NCI-H2107 (cell line): ENCODE measurements around the gene GPX6.
"Not testable (repeated sequence)": the region's sequence is repeated elsewhere in the genome, so short reads cannot be mapped to it uniquely, and the experiment has no call there.

Source experiments
- DNase-seq: peaks from one replicate; lab custom pipeline; 2025; lab: John Stamatoyannopoulos, UW

The GPX6 gene

DNA sequence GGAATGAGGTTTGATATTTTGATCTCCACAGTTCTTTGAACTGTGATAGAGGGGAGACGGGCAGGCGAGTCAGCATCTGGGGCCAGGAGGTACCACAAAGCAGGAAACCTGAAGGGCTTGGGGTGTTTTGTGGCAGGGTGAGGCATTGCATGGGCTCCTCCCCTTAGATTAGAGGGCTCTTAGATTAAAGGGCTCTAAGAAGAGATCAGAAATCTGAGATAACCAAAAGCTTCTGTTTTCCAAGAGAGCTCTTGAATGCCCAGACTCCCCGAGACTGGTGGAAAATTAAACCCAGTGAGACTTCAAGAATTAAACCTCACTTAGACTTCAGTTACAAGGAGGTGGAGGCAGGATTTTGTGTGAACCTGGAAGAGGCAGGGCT lies 7.6 kb upstream of the GPX6 start:
- no peak for DNase-seq

- no peak for DNase-seq
These were observed 7.1 kb upstream of the GPX6 start for GRCh38 chr6:28522594-28523240.

DNA sequence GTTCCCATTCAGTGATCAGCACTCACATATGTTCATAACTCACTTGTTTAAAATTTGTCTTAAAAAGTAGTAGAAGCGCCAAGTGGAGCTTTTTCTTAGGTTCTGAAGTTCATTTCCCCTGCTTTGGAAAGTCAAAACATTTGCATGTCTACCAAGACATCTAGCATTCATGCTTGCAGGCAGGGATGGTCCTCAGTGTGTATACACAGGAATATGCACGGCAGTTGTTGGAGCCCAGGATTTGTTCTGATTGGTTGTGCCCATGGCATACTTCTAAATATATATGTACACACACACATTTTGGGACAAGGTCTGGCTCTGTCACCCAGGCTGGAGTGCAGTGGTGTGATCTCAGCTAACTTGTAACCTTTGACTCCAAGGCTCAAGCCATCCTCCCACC lies 2.4 kb upstream of the GPX6 start:
- no peak for DNase-seq

DNA sequence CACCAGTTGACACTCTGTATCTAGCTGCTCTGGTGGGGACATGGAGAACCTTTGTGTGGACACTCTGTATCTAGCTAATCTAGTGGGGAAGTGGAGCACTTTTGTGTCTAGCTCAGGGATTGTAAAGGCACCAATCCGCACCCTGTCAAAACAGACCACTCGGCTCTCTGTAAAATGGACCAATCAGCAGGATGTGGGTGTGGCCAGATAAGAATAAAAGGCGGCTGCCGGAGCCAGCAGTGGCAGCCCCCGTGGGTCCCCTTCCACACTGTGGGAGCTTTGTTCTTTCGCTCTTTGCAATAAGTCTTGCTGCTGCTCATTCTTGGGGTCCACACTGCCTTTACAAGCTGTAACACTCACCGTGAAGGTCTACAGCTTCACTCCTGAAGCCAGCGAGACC lies 3.2 kb downstream of the GPX6 start:
- DNase-seq, result not testable (repeated sequence)

DNA sequence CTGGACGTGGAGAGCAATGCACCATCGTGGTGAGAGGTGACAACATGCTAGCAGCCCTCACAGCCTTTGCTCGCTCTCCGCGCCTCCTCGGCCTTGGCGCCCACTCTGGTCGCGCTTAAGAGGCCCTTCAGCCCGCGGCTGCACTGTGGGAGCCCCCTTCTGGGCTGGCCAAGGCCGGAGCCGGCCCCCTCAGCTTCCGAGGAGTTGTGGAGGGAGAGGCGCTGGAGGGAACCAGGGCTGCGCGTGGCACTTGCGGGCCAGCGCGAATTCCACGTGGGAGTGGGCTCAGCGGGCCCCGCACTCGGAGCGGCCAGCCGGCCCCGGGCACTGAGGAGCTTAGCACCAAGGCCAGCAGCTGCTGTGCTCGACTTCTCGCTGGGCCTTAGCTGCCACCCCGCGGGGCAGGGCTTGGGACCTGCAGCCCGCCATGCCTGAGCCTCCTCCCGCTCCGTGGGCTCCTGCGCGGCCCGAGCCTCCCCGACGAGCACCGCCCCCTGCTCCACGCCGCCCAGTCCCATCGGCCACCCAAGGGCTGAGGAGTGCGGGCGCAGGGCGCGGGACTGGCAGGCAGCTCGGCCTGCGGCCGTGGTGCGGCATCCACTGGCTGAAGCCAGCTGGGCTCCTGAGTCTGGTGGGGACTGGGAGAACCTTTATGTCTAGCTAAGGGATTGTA lies 3.8 kb downstream of the GPX6 start:
- DNase-seq, result no peak

- DNase-seq, result no peak
These were observed 8.7 kb downstream of the GPX6 start for GRCh38 chr6:28506807-28507475.

GRCh38 chr6:28505733-28506132 lies 9.9 kb downstream of the GPX6 start:
- DNase-seq, result no peak

DNA sequence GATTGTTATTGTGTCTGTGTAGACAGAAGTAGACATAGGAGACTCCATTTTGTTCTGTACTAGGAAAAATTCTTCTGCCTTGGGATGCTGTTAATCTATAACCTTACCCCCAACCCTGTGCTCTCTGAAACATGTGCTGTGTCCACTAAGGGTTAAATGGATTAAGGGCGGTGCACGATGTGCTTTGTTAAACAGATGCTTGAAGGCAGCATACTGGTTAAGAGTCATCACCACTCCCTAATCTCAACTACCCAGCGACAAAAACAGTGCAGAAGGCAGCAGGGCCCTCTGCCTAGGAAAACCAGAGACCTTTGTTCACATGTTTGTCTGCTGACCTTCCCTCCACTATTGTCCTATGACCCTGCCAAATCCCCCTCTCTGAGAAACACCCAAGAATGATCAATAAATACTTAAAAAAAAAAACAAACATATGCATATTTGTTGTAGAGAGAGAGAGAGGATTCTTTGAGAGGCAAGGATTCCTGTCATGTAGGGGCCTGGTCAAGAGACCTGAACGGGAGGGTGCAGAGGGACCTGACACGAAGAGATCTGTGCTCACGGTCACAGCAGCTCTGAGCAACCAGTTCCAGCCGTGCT lies 12.8 kb downstream of the GPX6 start:
- DNase-seq, result not testable (repeated sequence)

DNA sequence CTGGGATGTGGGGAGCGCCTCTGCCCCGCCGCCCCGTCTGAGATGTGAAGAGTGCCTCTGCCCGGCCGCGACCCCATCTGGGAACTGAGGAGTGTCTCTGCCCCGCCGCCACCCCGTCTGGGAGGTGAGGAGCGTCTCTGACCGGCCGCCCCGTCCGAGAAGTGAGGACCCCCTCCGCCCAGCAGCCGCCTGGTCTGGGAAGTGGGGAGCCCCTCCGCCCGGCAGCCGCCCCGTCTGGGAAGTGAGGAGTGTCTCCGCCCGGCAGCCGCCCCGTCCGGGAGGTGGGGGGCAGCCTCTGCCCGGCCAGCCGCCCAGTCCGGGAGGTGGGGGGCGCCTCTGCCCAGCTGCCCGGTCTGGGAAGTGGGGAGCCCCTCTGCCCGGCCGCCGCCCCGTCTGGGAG lies 13.5 kb downstream of the GPX6 start:
- not testable (repeated sequence) for DNase-seq

DNA sequence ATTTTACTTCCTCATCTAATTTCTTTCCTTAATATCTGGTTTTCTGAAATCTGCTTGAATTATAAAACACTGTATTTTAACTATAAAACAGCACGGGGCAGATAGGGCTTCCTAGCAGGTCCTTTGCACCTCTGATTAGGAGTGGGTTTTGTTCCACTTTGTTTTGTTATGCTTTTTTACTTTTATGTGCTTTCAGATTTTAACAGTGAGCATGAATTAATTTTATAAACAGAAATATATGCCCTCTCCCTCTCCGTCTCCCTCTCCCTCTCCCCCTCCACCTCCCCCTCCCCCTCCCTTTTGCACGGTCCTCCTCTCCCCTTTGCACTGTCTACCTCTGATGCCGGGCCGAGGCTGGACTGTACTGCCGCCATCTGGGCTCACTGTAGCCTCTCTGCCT lies 14.3 kb downstream of the GPX6 start:
- DNase-seq, result no peak

DNA sequence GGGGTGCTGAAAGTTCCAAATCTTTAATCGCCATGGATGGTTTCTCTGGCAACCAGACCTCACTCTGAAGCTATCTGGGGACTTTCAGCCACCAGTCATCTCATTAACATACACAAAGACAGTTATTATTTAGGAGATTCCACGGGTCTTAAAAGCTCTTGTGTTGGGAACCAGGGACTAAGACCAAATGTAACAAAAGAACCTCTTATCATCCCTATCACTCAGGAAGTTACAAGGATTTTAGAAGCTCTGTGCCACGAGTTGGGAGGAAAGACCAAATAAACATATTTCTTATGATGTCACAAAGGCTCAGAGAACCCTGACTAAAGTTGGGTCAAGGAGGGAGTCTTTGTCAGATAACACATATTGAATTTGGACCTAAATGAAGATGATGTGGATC lies 17.7 kb downstream of the GPX6 start:
- DNase-seq, result no peak

- no peak for DNase-seq
These were observed 18.3 kb downstream of the GPX6 start for GRCh38 chr6:28497306-28497705.

DNA sequence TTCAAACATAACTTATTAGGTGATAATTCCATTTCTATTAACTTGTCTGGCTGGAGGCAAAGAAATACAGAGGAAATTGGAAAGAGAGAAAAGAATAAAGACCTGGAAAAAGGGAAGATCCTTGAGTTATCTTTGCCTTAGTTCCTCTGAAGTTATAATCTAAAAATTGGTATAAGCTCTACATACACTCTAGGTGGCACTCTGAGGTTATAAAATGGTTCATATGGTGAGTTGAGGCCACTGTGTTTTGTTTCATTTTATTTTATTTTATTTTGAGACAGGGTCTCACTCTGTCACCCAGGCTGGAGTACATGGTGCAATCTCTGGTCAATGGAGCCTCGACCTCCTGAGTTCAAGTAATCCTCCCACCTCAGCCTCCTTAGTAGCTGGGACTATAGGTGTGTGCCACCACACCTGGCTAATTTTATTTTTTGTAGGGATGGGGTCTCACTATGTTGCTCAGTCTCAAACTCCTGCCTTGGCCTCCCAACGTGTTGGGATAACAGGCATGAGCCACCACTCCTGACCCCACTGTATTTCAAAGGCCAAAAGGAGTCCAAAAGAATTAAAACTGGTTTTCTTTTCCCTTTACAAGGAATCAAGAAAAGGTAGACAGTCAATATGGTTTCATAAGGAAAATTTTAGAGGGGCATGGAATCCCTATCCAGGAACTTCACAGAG lies 19.4 kb downstream of the GPX6 start:
- DNase-seq, result no peak

- no peak for DNase-seq
These were observed 23.6 kb downstream of the GPX6 start for GRCh38 chr6:28491984-28492317.

- no peak for DNase-seq
These were observed 25.2 kb downstream of the GPX6 start for GRCh38 chr6:28490205-28490890.

DNA sequence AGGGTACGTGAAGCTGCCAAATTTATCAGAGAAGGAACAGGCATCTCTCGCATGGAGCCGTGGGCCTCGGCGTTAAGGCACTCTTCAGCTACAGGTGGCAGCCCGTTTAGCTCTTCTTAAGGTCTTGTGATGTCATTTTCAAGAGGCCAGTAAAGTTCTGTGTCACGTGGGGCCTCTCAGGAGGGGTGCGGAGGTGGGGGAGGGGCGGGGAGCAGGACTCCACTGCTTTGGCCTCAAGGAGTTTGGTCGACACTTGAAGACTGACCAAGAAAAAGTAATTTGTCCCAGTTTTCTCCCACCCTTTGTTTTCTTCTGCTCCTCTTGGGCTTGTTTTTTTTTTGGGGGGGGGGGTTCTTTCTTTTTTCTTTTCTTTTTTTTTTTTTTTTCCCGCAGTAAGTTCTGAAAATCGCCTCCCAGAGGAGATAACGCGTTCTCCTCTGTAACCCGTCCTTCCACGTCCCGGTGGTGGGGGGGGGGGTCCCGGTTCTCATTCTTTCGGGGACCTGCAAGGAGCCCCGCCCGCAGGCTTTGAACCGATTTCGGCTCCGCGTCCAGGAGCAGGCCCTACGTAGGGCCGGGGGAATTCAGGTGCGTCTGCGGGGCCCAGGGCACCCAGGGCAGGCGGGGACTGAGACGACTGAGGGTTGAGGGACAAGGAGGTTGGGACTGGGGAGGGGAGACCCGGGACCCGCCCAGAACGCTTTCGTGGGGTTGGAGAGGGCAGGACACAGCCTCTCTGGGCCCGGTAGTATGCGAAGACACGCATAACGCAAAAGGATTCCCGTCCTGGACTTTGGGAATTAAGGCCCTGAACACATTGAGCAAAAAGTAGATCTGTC lies 26.0 kb downstream of the GPX6 start:
- no peak for DNase-seq

DNA sequence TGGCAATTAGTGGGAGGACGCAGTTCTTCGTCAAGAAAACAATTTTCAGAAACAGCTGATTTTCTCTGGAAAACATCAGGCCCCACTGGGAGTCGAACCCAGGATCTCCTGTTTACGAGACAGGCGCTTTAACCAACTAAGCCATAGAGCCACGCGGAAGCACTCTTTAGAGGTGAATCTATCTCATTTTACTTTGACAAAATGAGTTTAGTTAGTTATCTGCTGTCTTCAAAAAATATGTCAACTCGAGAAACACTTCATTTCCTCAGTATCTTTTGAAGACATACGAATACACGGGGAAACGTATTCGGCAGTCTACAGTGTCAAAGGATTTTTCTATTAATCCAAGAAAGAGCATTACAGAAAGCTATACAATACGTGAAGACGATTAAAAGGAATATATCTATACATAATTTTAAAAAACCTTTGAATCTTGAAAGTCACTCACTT lies 26.7 kb downstream of the GPX6 start:
- no peak for DNase-seq

DNA sequence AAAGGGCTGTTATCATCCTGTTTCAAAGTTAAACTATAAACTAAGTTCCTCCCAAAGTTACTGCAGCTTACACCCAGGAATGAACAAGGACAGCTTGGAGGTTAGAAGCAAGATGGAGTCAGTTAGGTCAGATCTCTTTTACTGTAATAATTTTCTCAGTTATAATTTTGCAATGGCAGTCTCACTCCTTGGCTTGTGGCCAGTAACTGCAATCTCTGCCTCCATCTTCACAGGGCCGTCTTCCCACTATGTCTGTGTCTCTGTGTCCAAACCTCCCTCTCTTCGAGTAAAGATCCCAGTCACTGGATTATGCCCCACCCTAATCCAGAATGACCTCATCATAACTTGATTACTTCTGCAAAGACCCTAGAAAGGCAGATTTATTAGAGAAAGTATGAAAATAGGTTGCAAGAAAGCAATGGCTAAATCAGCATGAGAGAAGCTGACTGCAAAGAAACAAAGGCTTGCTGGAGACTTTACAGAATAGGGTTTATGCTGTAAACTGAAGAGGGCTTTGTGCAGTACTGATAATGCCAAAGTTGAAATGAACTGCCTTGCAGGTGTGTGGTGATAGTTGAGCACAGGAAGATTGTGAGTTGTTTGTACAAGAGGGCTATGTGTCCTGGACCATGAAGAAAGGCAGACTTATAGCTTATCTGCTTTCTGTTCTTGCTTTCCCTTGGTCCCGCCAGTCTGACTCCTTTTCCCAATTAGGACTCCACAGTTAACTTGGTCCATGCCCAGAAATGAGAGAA lies 28.4 kb downstream of the GPX6 start:
- no peak for DNase-seq

DNA sequence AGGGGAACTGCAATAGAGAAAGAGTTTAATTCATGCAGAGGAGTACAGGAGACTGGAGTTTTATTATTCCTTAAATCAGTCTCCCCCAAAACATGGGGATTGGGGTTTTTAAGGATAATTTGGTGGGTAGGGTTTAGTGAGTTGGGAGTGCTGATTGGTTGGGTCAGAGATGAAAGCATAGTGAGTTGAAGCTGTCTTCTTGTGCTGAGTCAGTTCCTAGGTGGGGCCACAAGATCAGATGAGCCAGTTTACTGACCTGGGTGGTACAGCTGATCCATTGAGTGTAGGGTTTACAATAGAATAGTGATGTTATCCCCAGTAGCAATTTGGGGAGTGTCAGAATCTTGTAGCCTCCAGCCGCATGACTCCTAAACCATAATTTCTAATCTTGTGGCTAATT lies 29.1 kb downstream of the GPX6 start:
- no peak for DNase-seq

DNA sequence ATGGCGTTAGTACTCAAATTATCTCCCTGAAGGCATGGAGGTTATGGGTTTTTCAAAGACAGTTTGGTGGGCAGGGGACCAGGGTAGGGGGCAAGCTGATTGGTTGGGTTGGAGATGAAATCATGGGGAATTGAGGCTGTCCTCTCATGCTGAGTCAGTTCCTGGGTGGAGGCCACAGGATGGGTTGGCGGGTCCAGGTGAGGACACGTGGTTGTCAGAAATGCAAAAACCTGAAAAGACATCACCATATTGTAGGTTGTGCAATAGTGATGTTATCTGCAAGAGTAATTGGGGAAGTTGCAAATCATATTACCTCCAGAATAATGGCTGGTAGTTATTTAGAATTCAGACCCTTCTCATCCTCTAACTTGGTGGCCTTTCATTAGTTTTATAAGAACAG lies 30.1 kb downstream of the GPX6 start:
- DNase-seq, result no peak
